Esophagus muscularis mucosa (tissue), 4 donors: ENCODE results near the gene PLAAT5. TPM values are rescaled to one million over a fixed set of nuclear protein-coding genes. Genes with fewer than 3 reads are reported as not detected.

Experiments
- DNase-seq: peaks from one replicate; pipeline ENCODE4 v3.0.0-alpha.2; 2017; ENCODE audit errors: extremely low spot score
- H3K27ac ChIP-seq, 4 donors: fragments of 200-600 bp; sonication (generic); replicated peaks in 1 of 4; 1 replicate in 3 of 4; 2 replicates in 1 of 4; pipeline ENCODE4 v1.5.1; 2016 to 2019; ENCODE audit warnings: mild to moderate bottlenecking in 1 of 4
- H3K27me3 ChIP-seq, 4 donors: fragments of 200-600 bp; sonication (generic); one replicate each; pipeline versions ENCODE4 v1.5.1 to v1.6.0; 2016 to 2019
- H3K36me3 ChIP-seq, 4 donors: fragments of 200-600 bp; sonication (generic); one replicate each; pipeline ENCODE4 v1.5.1; 2016 to 2019
- H3K4me1 ChIP-seq, 4 donors: fragments of 200-600 bp; sonication (generic); one replicate each; pipeline ENCODE4 v1.5.1; 2016 to 2019
- H3K4me3 ChIP-seq, 4 donors: fragments of 200-600 bp; sonication (generic); 1 replicate in 2 of 4; 2 replicates in 2 of 4; pipeline ENCODE4 v1.5.1; 2016 to 2019; ENCODE audit warnings: mild to moderate bottlenecking in 4 of 4, moderate library complexity in 1 of 4
- H3K9me3 ChIP-seq, 4 donors: fragments of 200-600 bp; sonication (generic); 1 replicate in 3 of 4; 2 replicates in 1 of 4; pipeline ENCODE4 v1.5.1; 2016 to 2019
- CTCF ChIP-seq, 3 experiments: fragments of 200-600 bp in 2 of 3; fragments of 450-650 bp in 1 of 3; sonication (generic) in 2 of 3; IDR thresholded peaks; one replicate each; pipeline ENCODE4 v1.5.1; 2017 to 2019; ENCODE audit warnings: antibody characterized with exemption in 3 of 3, mild to moderate bottlenecking in 2 of 3, moderate library complexity in 1 of 3
- EP300 ChIP-seq: sonication (generic); formaldehyde crosslinking; IDR thresholded peaks from one replicate; pipeline ENCODE4 v1.6.1; 2017; ENCODE audit warnings: antibody characterized with exemption
- POLR2A ChIP-seq: fragments of 450-650 bp; IDR thresholded peaks from one replicate; pipeline ENCODE4 v1.6.1; 2017; ENCODE audit warnings: antibody characterized with exemption, moderate library complexity, mild to moderate bottlenecking, low read depth
- POLR2AphosphoS5 ChIP-seq, 2 donors: sonication (generic); formaldehyde crosslinking; IDR thresholded peaks; one replicate each; pipeline ENCODE4 v1.6.1; 2017; ENCODE audit warnings: antibody characterized with exemption in 2 of 2
- WGBS: methylation state at CpG from one replicate; pipeline ENCODE4 v1.1.5; 2018; 5-methylcytosine and 5-hydroxymethylcytosine counted together
- intact Hi-C: fragments of 100-400 bp; cut with DNase I; formaldehyde crosslinking; loops from one replicate; pipeline ENCODE4 v1.15.1; 2023
- total RNA-seq, 4 donors: library from RNA; depleted of rRNA; stranded (reverse); fragments of >200 nt; gene quantifications; one replicate each; pipeline versions ENCODE4 v1.1.0 to v1.2.1, GENCODE V29; 2016

PLAAT5 gene
- total RNA-seq, 4 donors from 2014 or later, result 2.7 to 4.6 (median 3.6) TPM

- TF ChIP-seq CTCF (IDR thresholded peaks at IDR 0.05), result no peak
- no peak for TF ChIP-seq POLR2A
- no peak for TF ChIP-seq EP300
- no peak for TF ChIP-seq POLR2AphosphoS5 (IDR thresholded peaks at IDR 0.05)
- WGBS, result 83% methylated on average over 2 of the region's 2 CpGs
- Histone ChIP-seq H3K4me3 (no peak overlapping the region), H3K4me1 (no peaks in the 10 kb centered on the region), H3K36me3 (no peaks in the 10 kb centered on the region), H3K27ac (no peak overlapping the region), H3K9me3 (no peaks in the 10 kb centered on the region), H3K27me3 (peaks cover 0 to 7% (median 0%) of the 10 kb centered on the region in 4 donors)
- intact Hi-C loops, result no loop called here
- DNase-seq, result no peak
Observed at GRCh38 chr11:63427971-63428508, 62.9 kb downstream of the PLAAT5 start.

- WGBS, result 33% methylated on average over 2 of the region's 2 CpGs
- no peak for DNase-seq
- TF ChIP-seq POLR2AphosphoS5 (IDR thresholded peaks at IDR 0.05) (no peak), POLR2A (no peak), CTCF (IDR thresholded peaks at IDR 0.05) (no peak), EP300 (no peak)
- H3K4me3 ChIP-seq, result no peak overlapping the region
- H3K36me3 ChIP-seq, result no peaks in the 10 kb centered on the region
- H3K27ac ChIP-seq, result no peak overlapping the region
- H3K9me3 ChIP-seq, result no peaks in the 10 kb centered on the region
- intact Hi-C loops, result no loop called here
- H3K27me3 ChIP-seq, result no peaks in the 10 kb centered on the region
- H3K4me1 ChIP-seq, result no peaks in the 10 kb centered on the region
Observed at GRCh38 chr11:63417174-63417852, 73.7 kb downstream of the PLAAT5 start.

Other genes starting within 250 kb of the PLAAT5 start
- gene SLC22A25, start 247.6 kb downstream of the PLAAT5 start, total RNA-seq, result not detected
- gene SLC22A9, start 121.4 kb downstream of the PLAAT5 start, total RNA-seq, result not detected
- gene LGALS12, start 14.9 kb upstream of the PLAAT5 start, total RNA-seq, result not detected
- 10 to 100 TPM in 3 of 4 donors, 1 to 10 TPM in 1; 9.1 to 28.0 (median 20.1) TPM for gene PLAAT4, start 45.6 kb upstream of the PLAAT5 start, total RNA-seq
- not detected for gene PLAAT2, start 72.2 kb upstream of the PLAAT5 start, total RNA-seq
- 10 to 100 TPM; 40.3 to 74.8 (median 54.4) TPM for gene PLAAT3, start 123.3 kb upstream of the PLAAT5 start, total RNA-seq
- gene ATL3, start 180.2 kb upstream of the PLAAT5 start, total RNA-seq, result 100 to 1,000 TPM; 138 to 202 (median 144) TPM
- 10 to 100 TPM; 79.5 to 97.4 (median 87.1) TPM for gene RTN3, start 190.3 kb upstream of the PLAAT5 start, total RNA-seq